Stimulated activated effector memory CD8-positive, alpha-beta T cell treated with anti-CD3 and anti-CD28 coated beads, Interleukin-12 subunit alpha, Interleukin-12 subunit beta, amount 100 ng/mL, for 72 hours (primary cell): ENCODE data around the gene BTNL9.
A peak's percentile ranks its signal among the peaks of the same experiment; 100 is the strongest.
"Not testable (repeated sequence)": the region's sequence is repeated elsewhere in the genome, so short reads cannot be mapped to it uniquely, and the experiment has no call there.

Source experiments
- ATAC-seq: fragments of 150-1000 bp; cut with Tn5 transposase; 2 replicates; pipeline ENCODE4 v1.10.0; 2021
- DNase-seq, 2 donors: peaks; one replicate each; pipeline ENCODE4 v3.0.0; 2021 to 2022; ENCODE audit warnings: low spot score in 2 of 2
- H3K27ac Mint-ChIP-seq: one replicate; pipeline ENCODE4 v1.8.0; 2022; ENCODE audit warnings: mild to moderate bottlenecking, mixed read lengths
- H3K36me3 Mint-ChIP-seq: one replicate; pipeline ENCODE4 v1.8.0; 2022; ENCODE audit warnings: mild to moderate bottlenecking, mixed read lengths
- H3K4me1 Mint-ChIP-seq: one replicate; pipeline ENCODE4 v1.8.0; 2022; ENCODE audit warnings: mixed read lengths
- H3K4me3 Mint-ChIP-seq: one replicate; pipeline ENCODE4 v1.8.0; 2022; ENCODE audit warnings: mild to moderate bottlenecking, mixed read lengths
- H3K9me3 Mint-ChIP-seq: one replicate; pipeline ENCODE4 v1.8.0; 2022; ENCODE audit warnings: mixed read lengths

Gene BTNL9

GRCh38 chr5:181036816-181037364 lies 3.2 kb upstream of the BTNL9 start:
- no peaks in the 10 kb centered on the region for H3K36me3 Mint-ChIP-seq
- no peak overlapping the region for H3K4me3 Mint-ChIP-seq
- no peak overlapping the region for H3K27ac Mint-ChIP-seq
- no peaks in the 10 kb centered on the region for H3K4me1 Mint-ChIP-seq
- no peaks in the 10 kb centered on the region for H3K9me3 Mint-ChIP-seq
- ATAC-seq (peak; percentile 5), DNase-seq (no peak)

GRCh38 chr5:181037365-181037861 lies 2.7 kb upstream of the BTNL9 start:
- Mint-ChIP-seq H3K27ac (no peak overlapping the region), H3K9me3 (no peaks in the 10 kb centered on the region), H3K36me3 (no peaks in the 10 kb centered on the region), H3K4me3 (no peak overlapping the region), H3K4me1 (no peaks in the 10 kb centered on the region)
- peak; percentile 22 for ATAC-seq
- no peak for DNase-seq

- Mint-ChIP-seq H3K27ac (no peak overlapping the region), H3K9me3 (no peaks in the 10 kb centered on the region), H3K4me1 (peaks cover 5% of the 10 kb centered on the region), H3K36me3 (no peaks in the 10 kb centered on the region), H3K4me3 (no peak overlapping the region)
- no peak for DNase-seq
- ATAC-seq = no peak
These were observed 595 bp upstream of the BTNL9 start for GRCh38 chr5:181039471-181039870.

GRCh38 chr5:181040631-181040945 lies 522 bp downstream of the BTNL9 start:
- no peaks in the 10 kb centered on the region for H3K9me3 Mint-ChIP-seq
- ATAC-seq (no peak), DNase-seq (peak in 1 of 2 donors; percentile 2)

GRCh38 chr5:181041043-181041442 lies 977 bp downstream of the BTNL9 start:
- DNase-seq (peak in 1 of 2 donors; percentile 7), ATAC-seq (no peak)
- Mint-ChIP-seq H3K4me1 (peaks cover 5% of the 10 kb centered on the region), H3K27ac (no peak overlapping the region), H3K36me3 (no peaks in the 10 kb centered on the region), H3K9me3 (no peaks in the 10 kb centered on the region), H3K4me3 (no peak overlapping the region)

More at GRCh38 chr5:181040631-181040945, 522 bp downstream of the BTNL9 start:
- no peak overlapping the region for H3K4me3 Mint-ChIP-seq
- no peak overlapping the region for H3K27ac Mint-ChIP-seq
- H3K36me3 Mint-ChIP-seq = no peaks in the 10 kb centered on the region
- peaks cover 5% of the 10 kb centered on the region for H3K4me1 Mint-ChIP-seq

GRCh38 chr5:181042036-181042713 lies 2.1 kb downstream of the BTNL9 start:
- DNase-seq = peak in 1 of 2 donors; percentile 7
- Mint-ChIP-seq H3K4me3 (no peak overlapping the region), H3K27ac (no peak overlapping the region), H3K9me3 (no peaks in the 10 kb centered on the region), H3K36me3 (no peaks in the 10 kb centered on the region), H3K4me1 (peaks cover 5% of the 10 kb centered on the region)
- ATAC-seq = no peak

- H3K4me3 Mint-ChIP-seq = no peak overlapping the region
- peaks cover 5% of the 10 kb centered on the region for H3K4me1 Mint-ChIP-seq
- peak in 1 of 2 donors; percentile 15 for DNase-seq
- H3K27ac Mint-ChIP-seq = no peak overlapping the region
- ATAC-seq = no peak
- H3K9me3 Mint-ChIP-seq = no peaks in the 10 kb centered on the region
- no peaks in the 10 kb centered on the region for H3K36me3 Mint-ChIP-seq
These were observed 2.7 kb downstream of the BTNL9 start for GRCh38 chr5:181042722-181043121.

GRCh38 chr5:181043285-181044092 lies 3.4 kb downstream of the BTNL9 start:
- Mint-ChIP-seq H3K4me3 (no peak overlapping the region), H3K27ac (no peak overlapping the region), H3K9me3 (no peaks in the 10 kb centered on the region), H3K4me1 (peaks cover 5% of the 10 kb centered on the region), H3K36me3 (no peaks in the 10 kb centered on the region)
- no peak for ATAC-seq
- DNase-seq = peak in 1 of 2 donors; percentile 43

GRCh38 chr5:181044093-181044599 lies 4.1 kb downstream of the BTNL9 start:
- no peak for ATAC-seq
- H3K9me3 Mint-ChIP-seq = no peaks in the 10 kb centered on the region
- peaks cover 5% of the 10 kb centered on the region for H3K4me1 Mint-ChIP-seq
- no peak overlapping the region for H3K27ac Mint-ChIP-seq
- DNase-seq = no peak
- H3K36me3 Mint-ChIP-seq = no peaks in the 10 kb centered on the region
- no peak overlapping the region for H3K4me3 Mint-ChIP-seq

GRCh38 chr5:181044662-181045305 lies 4.7 kb downstream of the BTNL9 start:
- H3K4me1 Mint-ChIP-seq = peaks cover 5% of the 10 kb centered on the region
- no peak overlapping the region for H3K27ac Mint-ChIP-seq
- H3K9me3 Mint-ChIP-seq = no peaks in the 10 kb centered on the region
- H3K4me3 Mint-ChIP-seq = no peak overlapping the region
- DNase-seq = peak in 1 of 2 donors; percentile 37
- no peak for ATAC-seq
- H3K36me3 Mint-ChIP-seq = no peaks in the 10 kb centered on the region

GRCh38 chr5:181045316-181045715 lies 5.2 kb downstream of the BTNL9 start:
- Mint-ChIP-seq H3K4me1 (peaks cover 5% of the 10 kb centered on the region), H3K36me3 (no peaks in the 10 kb centered on the region), H3K4me3 (no peak overlapping the region), H3K27ac (no peak overlapping the region), H3K9me3 (no peaks in the 10 kb centered on the region)
- ATAC-seq (no peak), DNase-seq (peak in 1 of 2 donors; percentile 23)

GRCh38 chr5:181045857-181046256 lies 5.8 kb downstream of the BTNL9 start:
- not testable (repeated sequence) for H3K27ac Mint-ChIP-seq, H3K9me3 Mint-ChIP-seq, H3K36me3 Mint-ChIP-seq, H3K4me3 Mint-ChIP-seq, H3K4me1 Mint-ChIP-seq, ATAC-seq
- peak in 1 of 2 donors; percentile 28 for DNase-seq

- peaks cover 10% of the 10 kb centered on the region for H3K4me1 Mint-ChIP-seq
- DNase-seq (no peak), ATAC-seq (no peak)
- H3K36me3 Mint-ChIP-seq = no peaks in the 10 kb centered on the region
- H3K27ac Mint-ChIP-seq = no peak overlapping the region
- no peaks in the 10 kb centered on the region for H3K9me3 Mint-ChIP-seq
- H3K4me3 Mint-ChIP-seq = no peak overlapping the region
These were observed 7.2 kb downstream of the BTNL9 start for GRCh38 chr5:181047288-181047687.

GRCh38 chr5:181047921-181048320 lies 7.9 kb downstream of the BTNL9 start:
- Mint-ChIP-seq H3K27ac (no peak overlapping the region), H3K36me3 (no peaks in the 10 kb centered on the region), H3K4me3 (no peak overlapping the region), H3K4me1 (peaks cover 12% of the 10 kb centered on the region), H3K9me3 (no peaks in the 10 kb centered on the region)
- ATAC-seq (no peak), DNase-seq (peak in 1 of 2 donors; percentile 41)

- ATAC-seq = no peak
- H3K4me3 Mint-ChIP-seq = no peak overlapping the region
- DNase-seq = no peak
- peaks cover 5% of the 10 kb centered on the region for H3K36me3 Mint-ChIP-seq
- no peak overlapping the region for H3K27ac Mint-ChIP-seq
- peaks cover 21% of the 10 kb centered on the region for H3K4me1 Mint-ChIP-seq
- no peaks in the 10 kb centered on the region for H3K9me3 Mint-ChIP-seq
These were observed 9.9 kb downstream of the BTNL9 start for GRCh38 chr5:181050016-181050415.
